AG04450 (cell line): ENCODE data around the gene PACRG. TPM values are rescaled to one million over a fixed set of nuclear protein-coding genes. Genes with fewer than 3 reads are reported as not detected.

Experiments used
- CTCF ChIA-PET: fragments of 300-600, 350-600 bp; formaldehyde crosslinking; extraction: SDS; loops from one replicate; lab custom pipeline; 2022; ENCODE audit warnings: antibody characterized with exemption, inconsistent platforms; lab: Charles Lee
- POLR2A ChIA-PET: fragments of 350-600 bp; formaldehyde crosslinking; extraction: SDS; loops from one replicate; lab custom pipeline; 2021; ENCODE audit warnings: antibody characterized with exemption, inconsistent platforms; lab: Yijun Ruan, JAX
- DNase-seq: peaks from one replicate; pipeline ENCODE4 v3.0.0-alpha.2; 2011; ENCODE audit warnings: low read depth, low spot score
- H3K27ac ChIP-seq: one replicate; pipeline ENCODE4 v1.5.1; 2012; ENCODE audit warnings: low read depth, low read length, control low read depth
- H3K27me3 ChIP-seq: one replicate; pipeline ENCODE4 v1.6.0; 2012; ENCODE audit warnings: low read length; ENCODE audit not compliant: control insufficient read depth, insufficient read depth
- H3K4me3 ChIP-seq: 2 replicates; pipeline ENCODE4 v1.5.1; 2011; ENCODE audit warnings: mild to moderate bottlenecking, low read depth, low read length, control low read depth
- H3K9me3 ChIP-seq: 2 replicates; pipeline ENCODE4 v1.5.1; 2012; ENCODE audit warnings: low read length; ENCODE audit not compliant: control insufficient read depth, insufficient read depth
- CTCF ChIP-seq: IDR thresholded peaks from 2 replicates; pipeline ENCODE4 v1.5.1; 2011; ENCODE audit warnings: low read depth, low read length, control low read depth, inconsistent platforms
- polyA plus RNA-seq: library from polyadenylated mRNA; depleted of rRNA; stranded (reverse); fragments of >200 nt; gene quantifications from 2 replicates; pipeline ENCODE4 v1.2.3, GENCODE V29; 2011

The PACRG gene
- polyA plus RNA-seq, 1 experiment: not detected

GRCh38 chr6:162852192-162852591 is 124.4 kb downstream of the PACRG start:
- CTCF ChIA-PET: no interaction called here

GRCh38 chr6:162852840-162853577 is 125.2 kb downstream of the PACRG start:
- H3K27me3 ChIP-seq: no peaks in the 10 kb centered on the region
- no peak overlapping the region for H3K27ac ChIP-seq
- no peak overlapping the region for H3K4me3 ChIP-seq
- no peak for DNase-seq
- no peak for TF ChIP-seq CTCF
- peaks cover 4% of the 10 kb centered on the region; the same call in 1 of the 2 replicates for H3K9me3 ChIP-seq
- POLR2A ChIA-PET: no interaction called here
- CTCF ChIA-PET: no interaction called here

More at GRCh38 chr6:162852192-162852591, 124.4 kb downstream of the PACRG start:
- no peak overlapping the region for H3K27ac ChIP-seq
- no peak for DNase-seq
- TF ChIP-seq CTCF: no peak
- POLR2A ChIA-PET: no interaction called here
- H3K27me3 ChIP-seq: no peaks in the 10 kb centered on the region
- H3K4me3 ChIP-seq: no peak overlapping the region
- peaks cover 6% of the 10 kb centered on the region; the same call in 1 of the 2 replicates for H3K9me3 ChIP-seq

- Histone ChIP-seq H3K9me3 (peaks cover 2% of the 10 kb centered on the region; the same call in 1 of the 2 replicates), H3K27me3 (no peaks in the 10 kb centered on the region), H3K27ac (no peak overlapping the region), H3K4me3 (no peak overlapping the region)
- ChIA-PET CTCF (no interaction called here), POLR2A (no interaction called here)
- TF ChIP-seq CTCF: no peak
- no peak for DNase-seq
Measured at GRCh38 chr6:162854228-162854627, 126.5 kb downstream of the PACRG start.

- Histone ChIP-seq H3K27ac (no peak overlapping the region), H3K9me3 (peaks cover 2% of the 10 kb centered on the region; the same call in 1 of the 2 replicates), H3K27me3 (no peaks in the 10 kb centered on the region), H3K4me3 (no peak overlapping the region)
- CTCF ChIA-PET: no interaction called here
- no peak for TF ChIP-seq CTCF
- POLR2A ChIA-PET: no interaction called here
- DNase-seq: no peak
Measured at GRCh38 chr6:162854734-162855191, 127.0 kb downstream of the PACRG start.

GRCh38 chr6:162856885-162857284 is 129.1 kb downstream of the PACRG start:
- POLR2A ChIA-PET: no interaction called here
- TF ChIP-seq CTCF: peak; percentile 72
- peak overlapping the region; percentile 28; the same call in 1 of the 2 replicates for H3K4me3 ChIP-seq

More at GRCh38 chr6:162856885-162857284, 129.1 kb downstream of the PACRG start:
- DNase-seq: peak; percentile 54
- H3K27ac ChIP-seq: no peak overlapping the region
- CTCF ChIA-PET: interaction anchor here (0.6 to 1.3 kb wide), 6 partner anchors 9 to 1603 kb away, joined by 3 to 4 read pairs (median 3); no protein-coding TSS in a partner anchor
- H3K9me3 ChIP-seq: peaks cover 2% of the 10 kb centered on the region; the same call in 1 of the 2 replicates
- H3K27me3 ChIP-seq: no peaks in the 10 kb centered on the region
